GM21360 (cell line): ENCODE data around the gene TIMM21.

Experiments used
- ATAC-seq: cut with Tn5 transposase; IDR thresholded peaks from one replicate; pipeline ENCODE4 v1.9.1; 2021; ENCODE audit warnings: mild to moderate bottlenecking, moderate library complexity; ENCODE audit not compliant: unreplicated experiment

TIMM21 gene, protein sequence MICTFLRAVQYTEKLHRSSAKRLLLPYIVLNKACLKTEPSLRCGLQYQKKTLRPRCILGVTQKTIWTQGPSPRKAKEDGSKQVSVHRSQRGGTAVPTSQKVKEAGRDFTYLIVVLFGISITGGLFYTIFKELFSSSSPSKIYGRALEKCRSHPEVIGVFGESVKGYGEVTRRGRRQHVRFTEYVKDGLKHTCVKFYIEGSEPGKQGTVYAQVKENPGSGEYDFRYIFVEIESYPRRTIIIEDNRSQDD

DNA sequence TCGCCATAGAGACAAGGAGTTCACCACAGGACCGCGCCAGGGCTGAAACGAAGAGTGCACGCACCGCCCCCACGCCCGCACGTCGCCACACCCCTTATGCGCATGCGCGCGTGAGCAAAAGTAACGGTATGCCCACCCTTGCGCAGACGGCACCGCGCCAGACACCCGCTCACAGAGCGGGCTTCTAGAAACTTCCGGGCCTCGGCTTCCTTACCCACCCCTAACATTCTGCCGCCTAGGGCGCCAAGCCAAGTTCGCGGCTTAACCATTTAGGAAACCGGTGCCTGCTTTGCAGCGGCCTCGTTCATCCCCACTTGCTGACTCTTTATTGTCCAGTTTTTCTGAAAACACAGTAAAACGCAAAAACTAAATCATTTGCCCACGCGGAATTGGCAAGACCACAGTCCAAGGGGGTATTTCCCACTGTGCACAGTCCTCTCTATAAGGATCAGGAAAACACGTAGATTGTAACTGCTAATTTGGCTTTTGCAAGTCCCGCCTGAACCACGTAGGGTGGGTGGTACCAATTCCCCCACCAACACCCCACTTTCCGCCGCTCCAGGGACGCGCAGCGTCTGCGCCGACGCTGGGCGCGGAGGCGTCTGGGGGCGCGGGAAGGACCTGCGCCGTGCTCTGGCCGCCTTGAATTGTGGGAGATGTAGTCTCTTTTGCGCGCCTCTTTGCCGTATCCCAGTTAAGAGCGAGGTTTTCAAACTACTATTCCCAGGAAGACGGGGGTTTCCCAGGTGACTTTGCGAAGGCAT is at the start of gene TIMM21, which contains the start of gene FBXO15:
Gene TIMM21, plus strand, starts transcription at position 745 of the 764 bp plus-strand sequence. CDS start 286 bp downstream, outside the sequence.
Gene FBXO15, minus strand, starts transcription at position 56 of the 764 bp plus-strand sequence. Its CDS starts 49 bp downstream, at position 7.
- peak; percentile 88 for ATAC-seq

DNA sequence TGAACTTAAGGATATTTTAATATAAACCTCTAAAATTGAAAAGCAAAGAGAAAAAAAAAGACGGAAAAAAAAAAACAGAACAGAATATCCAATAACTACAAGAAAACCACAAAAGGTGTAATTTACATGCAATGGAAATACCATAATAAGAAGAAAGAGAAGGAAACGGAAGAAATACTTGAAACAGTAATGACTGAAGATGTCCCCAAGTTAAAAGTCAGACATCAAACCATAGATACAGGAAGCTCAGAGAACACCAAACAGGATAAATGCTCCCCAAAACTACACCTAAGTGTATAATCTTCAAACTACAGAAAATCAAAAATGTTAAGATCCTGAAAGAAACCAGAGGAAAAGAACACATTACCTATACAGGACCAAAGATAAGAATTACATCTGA is 39.9 kb upstream of the TIMM21 start:
- no peak for ATAC-seq

DNA sequence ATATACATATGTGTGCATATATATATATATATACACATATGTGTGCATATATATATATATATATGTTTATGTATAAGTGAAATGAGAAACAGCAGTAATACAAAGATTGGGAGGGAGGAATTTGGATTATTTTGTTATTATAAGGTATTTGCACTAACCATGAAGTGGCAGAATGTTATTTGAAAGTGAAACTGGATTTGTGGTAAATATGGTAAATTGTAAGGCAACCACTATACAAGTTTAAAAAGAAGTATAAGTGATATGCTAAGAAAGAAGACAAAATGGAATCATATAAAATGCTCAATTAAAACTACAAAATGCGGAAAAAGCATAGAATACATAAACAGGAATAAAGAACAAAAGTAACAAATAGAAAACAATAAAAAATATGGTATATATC is 38.2 kb upstream of the TIMM21 start:
- no peak for ATAC-seq

DNA sequence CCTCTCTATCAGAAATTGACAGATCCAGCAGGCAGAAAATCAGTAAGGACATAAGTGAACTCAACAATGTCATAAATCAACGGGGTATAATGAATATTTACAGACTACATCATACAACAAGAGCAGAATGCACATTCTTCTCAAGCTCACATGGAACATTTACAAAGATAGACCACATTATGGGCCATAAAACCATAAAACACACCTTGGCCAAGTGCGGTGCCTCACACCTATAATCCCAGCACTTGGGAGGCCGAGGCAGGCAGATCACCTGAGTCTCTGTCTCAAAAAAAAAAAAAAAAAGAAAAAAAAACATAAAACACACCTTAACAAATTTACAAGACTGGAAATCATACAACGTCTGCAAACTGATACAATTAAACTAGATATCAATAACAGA is 37.3 kb upstream of the TIMM21 start:
- no peak for ATAC-seq

DNA sequence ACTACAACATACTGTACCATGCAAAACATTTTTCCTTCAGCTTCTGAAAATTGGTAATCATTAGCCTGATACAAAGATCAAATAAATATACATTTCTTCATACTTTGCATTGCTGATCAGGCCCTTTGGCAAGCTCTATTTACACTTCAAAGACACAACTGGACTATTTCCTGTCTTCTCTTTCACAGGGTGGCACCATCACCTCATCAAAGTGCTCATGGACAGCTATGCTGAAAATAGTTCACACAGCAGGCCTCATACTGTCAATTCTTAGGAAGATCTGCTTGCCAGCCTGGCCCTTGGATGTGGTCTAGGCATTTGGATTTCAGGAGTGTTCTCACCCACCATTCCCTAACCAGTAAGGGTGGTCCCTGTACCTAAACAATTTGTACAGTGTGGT is 34.6 kb upstream of the TIMM21 start:
- no peak for ATAC-seq

DNA sequence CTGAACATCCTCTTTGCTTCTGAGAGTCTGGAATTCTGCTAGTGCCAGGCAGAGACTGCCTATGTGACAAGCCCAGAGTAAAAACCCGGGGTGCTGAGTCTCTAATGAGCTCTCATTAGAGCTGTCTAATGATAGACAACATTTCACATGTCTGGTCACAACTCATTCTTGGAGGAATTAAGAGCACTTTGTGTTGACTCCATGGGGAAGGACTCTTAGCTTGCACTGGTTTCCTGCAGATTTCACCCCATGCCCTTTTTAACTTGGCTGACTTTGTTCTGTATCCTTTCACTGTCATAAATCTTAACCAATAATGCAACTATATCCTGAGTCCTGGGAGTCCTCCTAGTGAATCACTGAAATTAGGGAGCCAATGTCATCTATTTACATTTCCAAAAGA is 34.2 kb upstream of the TIMM21 start:
- ATAC-seq = no peak

DNA sequence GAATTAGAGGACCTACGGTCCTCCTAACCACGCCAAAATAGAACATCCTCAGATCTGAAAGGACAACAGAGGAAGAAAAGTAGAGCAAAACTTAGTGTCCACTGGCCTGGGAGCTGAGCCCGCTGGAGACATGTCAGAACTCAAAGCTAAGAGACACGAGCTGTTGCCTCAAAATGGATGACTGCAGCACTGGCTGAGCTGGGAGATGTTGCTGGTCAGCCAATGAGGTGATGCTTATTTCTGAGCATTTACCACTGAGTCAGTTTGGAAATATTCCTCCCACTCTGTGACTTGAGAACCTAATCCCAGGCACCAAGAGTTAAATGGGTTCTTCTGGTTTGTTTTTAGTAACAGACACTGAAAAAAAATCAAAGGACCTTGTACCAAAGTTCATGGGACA is 33.3 kb upstream of the TIMM21 start:
- ATAC-seq = no peak

DNA sequence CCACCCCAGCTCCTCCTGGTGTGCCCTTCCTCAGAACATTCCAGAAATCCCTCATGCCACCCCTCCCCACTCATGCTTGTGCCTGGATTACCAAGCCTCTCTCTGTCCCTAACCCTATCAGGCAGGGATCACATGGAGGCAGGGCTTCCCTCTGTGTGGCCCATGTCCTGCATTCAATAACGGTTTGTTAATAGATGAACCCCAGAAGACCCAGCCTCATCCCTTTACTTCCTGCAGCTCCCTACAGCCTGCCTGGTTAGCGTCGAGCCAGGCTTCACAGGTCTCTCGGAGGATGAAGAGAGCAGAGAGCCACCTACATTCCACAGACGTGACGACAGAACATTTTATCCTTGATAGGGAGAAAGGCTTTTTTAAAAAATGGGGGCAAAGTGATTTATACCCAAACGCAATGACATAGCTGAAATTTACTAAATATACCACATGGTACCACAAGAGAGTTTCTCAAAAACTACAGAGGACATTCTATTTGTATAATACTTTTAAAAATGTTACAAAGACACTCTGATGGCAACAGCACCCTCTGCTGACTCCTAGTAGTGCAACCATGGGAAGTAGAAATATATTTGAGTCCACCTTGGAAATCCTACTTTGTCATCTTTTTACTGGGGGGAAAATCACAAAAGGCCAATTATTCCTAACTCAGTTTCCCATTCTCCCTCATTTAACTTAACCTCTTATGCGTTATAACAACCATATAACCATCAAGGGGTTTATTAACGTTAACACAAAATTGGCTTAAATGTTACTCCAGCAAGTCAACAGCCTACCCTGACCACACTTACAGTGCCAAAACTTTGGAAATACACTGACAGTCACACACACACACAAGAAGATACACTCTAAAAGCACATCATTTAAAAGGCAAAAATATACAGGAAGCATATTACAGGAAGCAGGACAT is 31.4 kb upstream of the TIMM21 start:
- ATAC-seq = no peak

DNA sequence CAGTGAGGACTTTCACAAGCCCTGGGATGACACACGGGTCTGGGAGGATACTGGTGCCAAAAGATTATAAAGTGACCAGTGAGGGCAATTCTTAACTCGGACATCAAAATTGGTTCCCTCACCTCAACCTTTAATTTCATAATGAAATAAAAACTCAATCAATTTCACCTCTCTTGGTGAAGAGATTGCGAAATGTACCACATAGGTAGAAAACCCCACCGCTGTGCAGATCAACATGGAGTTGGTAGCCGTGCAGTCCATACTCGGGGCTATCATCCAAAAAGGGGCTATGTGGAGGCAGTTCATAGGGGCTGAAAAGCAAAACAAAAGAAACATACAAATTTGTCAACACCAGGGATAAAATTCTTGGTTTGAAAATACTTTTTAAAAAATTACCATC is 25.1 kb upstream of the TIMM21 start:
- ATAC-seq = no peak

DNA sequence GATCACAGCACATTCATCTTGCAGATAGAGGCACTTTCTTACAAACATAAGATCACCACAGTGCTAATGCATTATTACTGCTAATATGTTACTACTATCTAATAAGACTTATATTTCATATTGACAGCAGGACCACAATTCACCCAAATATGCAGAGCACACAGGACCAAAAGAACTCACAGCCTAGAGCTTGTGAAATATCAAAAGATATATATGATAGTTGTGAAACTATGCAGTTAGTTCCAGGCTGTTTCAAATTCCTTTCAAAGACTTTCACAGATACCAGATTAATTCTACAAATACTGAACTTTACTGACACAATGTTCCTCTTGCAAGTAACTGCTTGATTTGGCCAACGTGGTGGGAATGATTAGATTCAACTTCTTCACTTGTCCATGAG is 23.7 kb upstream of the TIMM21 start:
- no peak for ATAC-seq

DNA sequence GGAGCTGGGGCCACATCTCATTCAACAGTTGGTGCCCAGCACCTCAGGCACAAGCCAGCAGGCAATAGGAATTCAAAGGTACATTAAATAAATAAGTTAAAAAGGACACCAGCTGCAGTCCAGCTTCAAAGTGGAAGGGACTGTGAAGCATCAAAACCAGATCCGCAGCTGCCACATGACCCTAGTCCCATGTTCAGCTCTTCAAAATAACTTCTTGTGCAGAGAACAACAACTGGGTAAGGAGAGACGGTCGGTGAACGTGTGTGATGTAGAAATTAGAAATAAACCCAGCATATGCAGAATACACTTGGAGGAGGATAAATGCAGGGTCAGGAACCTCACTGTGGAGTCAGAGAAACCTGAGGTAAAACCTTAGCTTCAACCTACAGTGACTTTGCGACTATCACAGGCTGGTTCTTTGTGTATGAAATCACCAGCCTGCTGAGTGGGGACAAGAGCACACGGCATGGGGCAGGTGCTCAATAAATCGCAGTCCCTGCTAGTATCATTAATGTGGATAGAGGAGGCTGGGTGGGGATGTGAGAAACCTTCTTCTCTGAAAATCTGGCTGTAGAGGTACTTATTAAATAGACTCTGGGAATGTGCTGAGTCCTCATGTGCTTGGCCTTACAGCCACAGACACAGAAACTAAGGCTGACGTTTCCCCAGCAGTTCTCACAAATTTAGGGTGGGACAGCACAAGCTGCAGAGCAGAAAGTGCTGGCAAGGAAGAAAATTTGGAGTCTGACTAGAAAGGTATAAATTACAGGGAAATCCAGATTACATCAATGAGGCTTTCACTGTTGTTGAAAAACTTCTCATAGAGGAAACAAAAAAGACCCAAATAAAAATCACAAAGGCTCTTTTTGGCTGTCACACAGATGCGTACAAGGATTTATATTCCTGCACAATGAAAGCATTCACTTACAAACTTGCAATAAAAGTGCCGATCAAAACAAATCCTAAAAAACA is 21.4 kb upstream of the TIMM21 start:
- no peak for ATAC-seq

DNA sequence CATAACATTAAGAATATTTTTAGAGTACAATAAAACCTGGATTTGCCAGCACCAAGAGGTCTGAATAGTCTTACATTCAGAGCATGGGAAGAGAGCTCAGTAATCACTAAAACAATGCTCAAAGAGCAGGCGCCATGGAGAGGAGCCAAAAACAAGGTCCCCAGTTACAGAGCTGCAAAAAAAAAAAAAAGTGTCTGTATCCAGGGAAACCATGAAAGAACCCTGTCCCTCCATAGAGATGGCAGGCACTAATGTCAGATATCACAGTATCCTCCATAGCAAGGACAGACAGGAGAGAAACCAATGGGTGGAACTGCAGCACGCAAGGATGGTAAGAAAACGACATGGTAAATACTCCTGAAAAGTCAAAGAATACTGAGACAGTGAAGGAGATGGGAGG is 20.2 kb upstream of the TIMM21 start:
- no peak for ATAC-seq

DNA sequence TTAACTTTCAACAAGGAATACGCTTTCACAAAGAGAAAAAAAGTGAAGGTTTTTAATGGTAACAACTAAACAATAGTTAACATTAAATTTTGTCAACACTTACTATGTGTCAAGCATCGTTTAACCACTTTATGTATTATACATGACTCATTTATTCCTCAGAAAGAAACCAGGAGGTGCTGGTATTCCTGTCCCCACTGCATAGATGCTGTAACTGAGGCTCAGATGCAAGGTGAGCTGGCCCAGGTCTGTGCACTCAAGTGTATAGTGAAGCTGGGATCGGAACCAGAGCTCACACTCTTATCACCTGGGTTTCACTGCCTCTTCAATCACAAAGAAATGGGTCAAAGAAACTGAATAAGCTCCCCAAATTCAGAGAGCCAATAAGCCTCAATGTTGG is 17.2 kb upstream of the TIMM21 start:
- no peak for ATAC-seq

DNA sequence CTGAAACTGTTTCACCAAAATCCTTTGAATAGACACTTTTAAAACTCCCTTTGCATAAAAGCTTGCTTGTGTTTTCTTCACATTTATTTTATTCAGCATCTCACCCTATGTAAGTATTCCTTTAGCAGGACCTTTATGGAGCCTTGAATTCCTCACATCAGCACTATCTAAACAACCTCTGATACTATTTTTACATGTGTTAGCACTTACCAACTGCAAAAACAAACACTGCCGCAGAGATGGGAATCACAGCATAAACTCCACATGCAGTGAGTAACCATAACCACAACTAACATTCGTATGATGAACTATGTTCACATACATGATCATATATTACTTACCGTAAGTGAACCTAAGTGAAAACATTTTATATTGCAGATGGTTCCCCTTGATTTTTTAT is 16.1 kb upstream of the TIMM21 start:
- no peak for ATAC-seq

DNA sequence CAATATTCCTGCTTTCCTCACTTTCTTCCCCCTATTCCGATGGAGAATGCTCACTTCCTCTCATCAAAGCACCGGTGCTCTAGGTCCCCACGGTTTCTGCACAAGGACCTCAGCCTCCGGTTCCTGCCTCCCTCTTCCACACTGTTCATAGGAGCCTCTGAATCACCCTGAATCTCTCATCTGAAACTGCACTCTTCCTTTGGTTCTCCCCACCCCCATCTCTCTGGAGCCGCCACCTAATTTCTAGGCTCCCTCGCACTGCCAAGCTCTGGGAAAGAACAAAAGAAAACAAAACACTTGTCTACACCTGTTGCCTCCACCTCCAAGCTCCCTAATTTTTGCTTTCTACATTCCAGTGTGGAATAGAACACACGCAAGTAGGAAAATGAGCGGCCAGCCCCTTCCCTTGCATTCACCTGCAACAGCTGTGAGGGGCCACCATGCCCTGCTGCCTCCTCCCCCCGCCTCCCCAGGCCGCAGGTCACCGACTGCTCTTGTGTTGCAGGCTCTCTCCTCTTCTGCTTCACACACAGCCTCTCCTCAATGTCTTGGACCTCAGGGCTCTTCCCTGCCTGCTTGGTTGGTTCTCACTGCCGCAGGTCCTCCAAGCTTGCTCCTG is 10.3 kb upstream of the TIMM21 start:
- no peak for ATAC-seq

DNA sequence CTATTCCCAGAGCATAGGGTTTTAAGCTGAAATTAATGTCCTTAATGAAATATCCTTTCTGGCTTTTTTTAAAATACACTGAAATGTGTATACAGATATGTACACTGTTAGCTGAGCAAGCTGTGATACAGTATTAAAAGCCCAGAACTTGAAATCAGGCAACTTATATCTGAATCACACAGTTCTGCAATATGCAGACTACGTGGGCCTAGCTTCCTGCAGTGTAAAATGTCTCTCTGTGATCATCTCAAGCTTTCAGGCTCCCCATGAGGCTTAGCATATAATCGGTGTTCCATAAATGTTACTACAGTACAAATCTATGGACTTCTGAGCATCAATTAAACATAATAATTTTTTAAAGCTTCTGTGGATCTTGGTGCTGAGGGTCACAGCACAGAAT is 8.9 kb upstream of the TIMM21 start:
- peak; percentile 29 for ATAC-seq

DNA sequence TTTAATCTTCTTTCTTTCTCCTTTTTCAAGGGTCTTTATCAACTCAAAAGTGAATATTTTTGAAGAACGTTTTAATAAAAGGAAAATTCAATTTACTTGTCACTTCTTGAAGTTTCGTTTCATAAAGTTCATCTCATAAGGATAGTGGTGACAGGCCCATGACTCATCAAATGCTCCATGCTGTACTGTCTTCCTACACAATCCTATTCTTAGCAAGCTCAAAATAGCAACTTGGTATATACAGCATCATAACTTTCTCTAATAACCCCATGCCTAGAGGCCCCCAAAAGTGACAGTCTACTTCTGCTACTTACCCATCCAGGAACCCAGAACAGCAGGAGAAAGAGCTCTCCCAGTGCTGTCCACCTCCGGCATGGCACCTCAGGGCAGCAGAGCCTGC is 8.4 kb upstream of the TIMM21 start:
- ATAC-seq = peak; percentile 85

DNA sequence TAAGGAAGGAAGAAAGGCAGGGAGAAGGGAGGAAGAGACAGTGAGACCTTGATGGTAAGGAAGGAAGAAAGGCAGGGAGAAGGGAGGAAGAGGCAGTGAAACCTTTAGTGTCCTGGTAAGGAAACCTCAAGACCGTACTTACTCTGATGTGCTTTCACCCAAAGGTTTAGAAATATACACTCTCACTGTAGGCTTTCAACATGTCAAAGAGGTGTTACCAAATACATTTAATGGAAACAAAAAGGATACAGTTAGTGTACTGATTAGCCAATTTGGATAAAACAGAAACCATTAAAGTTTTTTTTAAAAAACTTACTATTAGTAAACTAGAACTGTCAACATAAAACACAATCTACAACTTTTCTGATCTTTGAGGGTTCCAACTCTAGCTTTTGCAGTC is 7.7 kb upstream of the TIMM21 start:
- no peak for ATAC-seq

DNA sequence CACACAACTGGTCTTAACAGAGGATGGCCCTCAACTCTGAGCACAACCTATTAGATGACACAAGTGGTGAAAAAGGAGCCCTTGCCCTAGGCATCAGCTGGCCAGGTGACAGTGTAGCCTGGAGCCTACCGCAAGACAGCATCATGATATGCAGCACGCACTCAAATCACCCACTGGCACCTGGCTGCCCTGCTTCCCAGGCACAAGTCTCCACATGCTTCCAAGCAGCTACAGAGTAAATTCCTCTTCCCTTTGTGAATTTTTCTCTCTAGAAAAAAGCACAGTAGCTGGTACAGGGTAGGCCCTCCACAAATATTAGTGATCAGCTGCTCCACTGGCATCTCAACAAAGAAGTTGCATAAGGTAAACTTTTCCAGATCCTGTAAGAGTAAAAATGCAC is 6.7 kb upstream of the TIMM21 start:
- no peak for ATAC-seq

DNA sequence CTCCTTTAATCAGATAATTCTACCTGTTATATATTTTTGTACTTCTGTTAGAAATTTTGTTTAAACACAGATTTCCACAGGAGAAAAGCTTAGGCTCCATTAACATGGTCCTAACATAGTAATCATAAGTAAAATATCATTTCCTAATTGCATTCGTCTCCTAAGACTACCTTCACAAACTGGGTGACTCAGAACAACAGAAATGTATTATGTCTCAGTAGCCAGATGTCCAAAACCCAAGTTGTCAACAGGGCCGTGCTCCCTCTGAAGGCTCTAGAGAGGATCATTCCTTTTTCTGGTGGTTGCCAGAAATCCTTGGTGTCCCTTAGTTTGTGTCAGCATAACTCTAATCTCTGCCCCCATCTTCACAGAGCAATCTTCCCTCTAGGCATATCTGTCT is 6.1 kb upstream of the TIMM21 start:
- no peak for ATAC-seq
